ENCODE data around the gene MDFI. TPM values are rescaled to one million over a fixed set of nuclear protein-coding genes. Genes with fewer than 3 reads are reported as not detected.

Gene MDFI
- polyA plus RNA-seq, 1 of the 3 experiments (the other 2 are of a cell fraction): 7.0 TPM

- no peak for DNase-seq
- H3K9me2 ChIP-seq: no peaks in the 10 kb centered on the region
- no peaks in the 10 kb centered on the region for H3K9me3 ChIP-seq
- H2AFZ ChIP-seq (ENCODE audit: low read depth): no peak overlapping the region
- H3K27me3 ChIP-seq (ENCODE audit: insufficient read depth): no peaks in the 10 kb centered on the region
- no peak overlapping the region for H3K4me2 ChIP-seq
- H3K4me1 ChIP-seq (ENCODE audit: control insufficient read depth in 1 of 2, insufficient read depth in 2 of 2, low read depth in 1 of 2, low read length in 1 of 2): peaks cover 4 to 20% of the 10 kb centered on the region in 2 experiments; a peak in 2 of 4 replicates
- H3F3A ChIP-seq (replicated peaks; ENCODE audit: insufficient read depth): no peaks in the 10 kb centered on the region
- H3K36me3 ChIP-seq (replicated peaks in 1 of 2; ENCODE audit: control insufficient read depth in 1 of 2, insufficient read depth in 2 of 2, low read length in 1 of 2): no peaks in the 10 kb centered on the region
- no peak overlapping the region for H3K4me3 ChIP-seq (ENCODE audit: low read depth in 2 of 2, low read length in 1 of 2)
- H3K9ac ChIP-seq: no peak overlapping the region
- H3K79me2 ChIP-seq (ENCODE audit: insufficient read depth): no peaks in the 10 kb centered on the region
- TF ChIP-seq EZH2phosphoT487 (IDR thresholded peaks at IDR 0.05; ENCODE audit: borderline replicate concordance, low read depth) (no peak), ZBTB33 (IDR thresholded peaks at IDR 0.05; ENCODE audit: borderline replicate concordance, low read depth) (no peak), MAX (IDR thresholded peaks at IDR 0.05; ENCODE audit: low read depth) (no peak), TAF1 (IDR thresholded peaks at IDR 0.05; ENCODE audit: borderline replicate concordance, low read depth, low read length) (no peak), TCF12 (IDR thresholded peaks at IDR 0.05) (no peak), EP300 (IDR thresholded peaks at IDR 0.05; ENCODE audit: borderline replicate concordance in 1 of 2, low read depth in 1 of 2, low read length in 1 of 2) (no peak), FOSL2 (IDR thresholded peaks at IDR 0.05; ENCODE audit: borderline replicate concordance, low read depth) (no peak)
- POLR2A ChIA-PET: no interaction called here
- CTCF ChIA-PET: interaction anchor here (1.4 kb wide), 1 partner anchor 277 kb away, joined by 3 read pairs; no protein-coding TSS in a partner anchor
- H4K20me1 ChIP-seq (ENCODE audit: insufficient read depth): no peaks in the 10 kb centered on the region
- WGBS (ENCODE audit: low lambda C conversion rate): 90% methylated on average over 12 of the region's 12 CpGs
- H3K27ac ChIP-seq (ENCODE audit: low read depth in 2 of 2, low read length in 1 of 2): no peak overlapping the region
Observed at GRCh38 chr6:41645007-41645618, 6.8 kb downstream of the MDFI start.

GRCh38 chr6:41646026-41646795, 7.9 kb downstream of the MDFI start:
- CTCF ChIA-PET: interaction anchor here (1.6 to 4.6 kb wide), 3 partner anchors 35 to 43 kb away, joined by 6 to 18 read pairs (median 18); no protein-coding TSS in a partner anchor

More at GRCh38 chr6:41646026-41646795, 7.9 kb downstream of the MDFI start:
- DNase-seq: no peak
- Histone ChIP-seq H2AFZ (ENCODE audit: low read depth) (no peak overlapping the region), H3K4me2 (no peak overlapping the region), H3K9me2 (no peaks in the 10 kb centered on the region), H3K9me3 (no peaks in the 10 kb centered on the region), H3K79me2 (ENCODE audit: insufficient read depth) (no peaks in the 10 kb centered on the region), H3K27ac (ENCODE audit: low read depth in 2 of 2, low read length in 1 of 2) (no peak overlapping the region), H3K36me3 (replicated peaks in 1 of 2; ENCODE audit: control insufficient read depth in 1 of 2, insufficient read depth in 2 of 2, low read length in 1 of 2) (no peaks in the 10 kb centered on the region), H3F3A (replicated peaks; ENCODE audit: insufficient read depth) (no peaks in the 10 kb centered on the region), H3K4me1 (ENCODE audit: control insufficient read depth in 1 of 2, insufficient read depth in 2 of 2, low read depth in 1 of 2, low read length in 1 of 2) (peaks cover 4 to 15% of the 10 kb centered on the region in 2 experiments; a peak in 2 of 4 replicates), H3K4me3 (ENCODE audit: low read depth in 2 of 2, low read length in 1 of 2) (no peak overlapping the region), H3K9ac (no peak overlapping the region), H4K20me1 (ENCODE audit: insufficient read depth) (no peaks in the 10 kb centered on the region), H3K27me3 (ENCODE audit: insufficient read depth) (no peaks in the 10 kb centered on the region)
- POLR2A ChIA-PET: no interaction called here
- TF ChIP-seq TCF12 (IDR thresholded peaks at IDR 0.05) (no peak), PBX3 (IDR thresholded peaks at IDR 0.05) (no peak), FOXJ3 (CRISPR knock-in tag; IDR thresholded peaks at IDR 0.05) (no peak), ELF1 (IDR thresholded peaks at IDR 0.05) (no peak), JUND (IDR thresholded peaks at IDR 0.05) (no peak), CTCF (IDR thresholded peaks at IDR 0.05) (no peak), USF1 (IDR thresholded peaks at IDR 0.05; ENCODE audit: borderline replicate concordance, low read depth) (no peak), GATA2 (CRISPR knock-in tag; IDR thresholded peaks at IDR 0.05) (no peak), NFIC (IDR thresholded peaks at IDR 0.05; ENCODE audit: borderline replicate concordance) (no peak), EZH2phosphoT487 (IDR thresholded peaks at IDR 0.05; ENCODE audit: borderline replicate concordance, low read depth) (no peak), MXI1 (IDR thresholded peaks at IDR 0.05; ENCODE audit: low read depth, low read length) (no peak), FOSL2 (IDR thresholded peaks at IDR 0.05; ENCODE audit: borderline replicate concordance, low read depth) (no peak), ZBTB33 (IDR thresholded peaks at IDR 0.05; ENCODE audit: borderline replicate concordance, low read depth) (no peak), TEAD4 (IDR thresholded peaks at IDR 0.05; ENCODE audit: borderline replicate concordance, insufficient read depth) (no peak)
- 86% methylated on average over 13 of the region's 14 CpGs for WGBS (ENCODE audit: low lambda C conversion rate)

All from SK-N-SH (cell line).